Astrocyte of the spinal cord (primary cell): ENCODE results near the gene OR5H2.
"Not testable (repeated sequence)": the region's sequence is repeated elsewhere in the genome, so short reads cannot be mapped to it uniquely, and the experiment has no call there.

Experiments
- DNase-seq: peaks from one replicate; pipeline ENCODE4 v3.0.0; 2011; ENCODE audit warnings: low read depth, low spot score
- H3K4me3 ChIP-seq: 2 replicates; pipeline ENCODE4 v1.5.1; 2011; ENCODE audit warnings: low read depth, mild to moderate bottlenecking, low read length, moderate library complexity
- in situ Hi-C: cut with HindIII; loops from 2 replicates; pipeline ENCODE4 v1.10.0; 2017; ENCODE audit warnings: low sequenced_read_pairs
- TF ChIP-seq, protein P1 (sequence below): IDR thresholded peaks from 2 replicates; pipeline ENCODE4 v1.5.1; 2012; ENCODE audit warnings: low read depth, mild to moderate bottlenecking, low read length, inconsistent platforms

The OR5H2 gene

DNA sequence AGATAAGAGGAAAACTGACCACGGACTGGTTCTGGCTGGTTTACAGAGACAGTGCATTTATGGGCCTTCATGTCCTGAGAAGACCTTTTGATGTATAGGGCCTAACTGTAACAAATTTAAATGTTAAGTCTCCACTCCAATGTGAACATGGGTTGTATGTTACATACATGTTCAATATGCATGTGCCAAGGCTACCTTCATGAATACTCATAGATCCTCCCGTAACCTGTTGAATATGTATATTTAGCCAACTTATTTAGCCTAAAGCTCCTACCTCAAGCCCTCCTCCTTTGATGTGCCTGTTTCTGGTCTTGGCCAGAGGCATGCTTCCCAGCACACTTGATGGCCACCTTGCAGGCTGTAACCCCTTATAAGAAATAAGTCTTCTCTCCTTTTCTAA lies at the start of gene OR5H2:
TSS of gene OR5H2 (plus strand) at position 301 of the 400 bp plus-strand sequence. CDS start 398 bp downstream, outside the sequence.
- no peak for DNase-seq
- in situ Hi-C loops, result no loop called here
- TF ChIP-seq, protein P1, sequence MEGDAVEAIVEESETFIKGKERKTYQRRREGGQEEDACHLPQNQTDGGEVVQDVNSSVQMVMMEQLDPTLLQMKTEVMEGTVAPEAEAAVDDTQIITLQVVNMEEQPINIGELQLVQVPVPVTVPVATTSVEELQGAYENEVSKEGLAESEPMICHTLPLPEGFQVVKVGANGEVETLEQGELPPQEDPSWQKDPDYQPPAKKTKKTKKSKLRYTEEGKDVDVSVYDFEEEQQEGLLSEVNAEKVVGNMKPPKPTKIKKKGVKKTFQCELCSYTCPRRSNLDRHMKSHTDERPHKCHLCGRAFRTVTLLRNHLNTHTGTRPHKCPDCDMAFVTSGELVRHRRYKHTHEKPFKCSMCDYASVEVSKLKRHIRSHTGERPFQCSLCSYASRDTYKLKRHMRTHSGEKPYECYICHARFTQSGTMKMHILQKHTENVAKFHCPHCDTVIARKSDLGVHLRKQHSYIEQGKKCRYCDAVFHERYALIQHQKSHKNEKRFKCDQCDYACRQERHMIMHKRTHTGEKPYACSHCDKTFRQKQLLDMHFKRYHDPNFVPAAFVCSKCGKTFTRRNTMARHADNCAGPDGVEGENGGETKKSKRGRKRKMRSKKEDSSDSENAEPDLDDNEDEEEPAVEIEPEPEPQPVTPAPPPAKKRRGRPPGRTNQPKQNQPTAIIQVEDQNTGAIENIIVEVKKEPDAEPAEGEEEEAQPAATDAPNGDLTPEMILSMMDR, result no peak
- H3K4me3 ChIP-seq, result no peak within 1 kb of the TSS

DNA sequence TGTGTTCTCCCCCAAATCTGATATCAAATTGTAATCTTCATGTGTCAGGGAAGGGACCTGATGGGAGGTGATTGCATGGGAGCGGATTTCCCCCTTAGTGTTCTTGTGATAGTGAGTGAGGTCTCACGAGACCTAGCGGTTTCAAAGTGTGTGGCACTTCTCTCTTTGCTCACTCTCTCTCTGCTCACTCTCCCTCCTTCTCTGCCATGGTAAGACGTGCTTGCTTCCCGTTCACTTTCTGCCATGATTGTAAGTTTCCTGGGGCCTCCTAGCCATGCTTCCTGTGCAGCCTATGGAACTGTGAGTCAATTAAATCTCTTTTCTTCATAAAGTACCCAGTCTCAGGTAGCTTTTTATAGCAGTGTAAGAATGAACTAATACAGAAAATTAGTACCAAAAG lies 48.8 kb upstream of the OR5H2 start:
- in situ Hi-C loops, result no loop called here
- TF ChIP-seq, protein P1, result no peak
- no peak overlapping the region for H3K4me3 ChIP-seq
- DNase-seq, result no peak

DNA sequence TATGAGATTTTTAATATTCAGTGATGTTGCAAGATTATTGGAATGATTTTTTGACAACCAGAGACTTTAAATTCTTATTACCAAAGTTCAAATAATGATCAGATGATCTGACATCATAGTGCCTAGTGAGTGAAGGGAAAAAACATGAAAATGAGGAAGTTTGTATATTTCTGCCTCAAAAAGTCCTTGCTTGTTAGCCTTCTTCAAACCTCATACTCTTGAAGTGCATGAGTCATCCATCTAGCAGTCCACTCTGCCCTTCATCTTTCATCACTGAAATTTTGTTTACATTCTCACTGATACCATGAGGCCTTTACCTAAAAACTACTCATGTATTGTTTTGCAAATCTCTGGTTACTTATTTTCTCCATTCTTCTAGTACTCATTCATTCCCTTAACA lies 42.2 kb upstream of the OR5H2 start:
- TF ChIP-seq, protein P1, result no peak
- no peak for DNase-seq
- no peak overlapping the region for H3K4me3 ChIP-seq
- in situ Hi-C loops, result no loop called here

DNA sequence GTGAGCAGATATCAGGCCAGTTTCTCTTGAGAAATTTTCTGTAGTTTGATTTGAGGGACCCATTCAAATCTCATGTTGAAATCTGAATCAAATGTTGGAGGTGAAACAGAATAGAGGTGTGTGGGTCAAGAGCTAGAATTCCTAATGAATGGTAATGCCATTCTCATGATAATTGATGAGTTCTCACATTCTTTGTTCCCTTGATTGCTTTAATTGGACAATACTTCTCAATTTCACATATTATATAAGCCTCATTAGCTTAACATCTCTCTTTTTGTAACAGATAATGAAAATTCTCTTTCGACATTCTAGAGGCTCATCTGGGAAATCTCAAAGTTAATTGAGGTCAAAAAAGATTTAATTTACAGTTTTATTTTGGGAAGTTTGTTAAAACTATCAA lies 40.1 kb upstream of the OR5H2 start:
- TF ChIP-seq, protein P1, result no peak
- H3K4me3 ChIP-seq, result no peak overlapping the region
- no peak for DNase-seq
- in situ Hi-C loops, result no loop called here

DNA sequence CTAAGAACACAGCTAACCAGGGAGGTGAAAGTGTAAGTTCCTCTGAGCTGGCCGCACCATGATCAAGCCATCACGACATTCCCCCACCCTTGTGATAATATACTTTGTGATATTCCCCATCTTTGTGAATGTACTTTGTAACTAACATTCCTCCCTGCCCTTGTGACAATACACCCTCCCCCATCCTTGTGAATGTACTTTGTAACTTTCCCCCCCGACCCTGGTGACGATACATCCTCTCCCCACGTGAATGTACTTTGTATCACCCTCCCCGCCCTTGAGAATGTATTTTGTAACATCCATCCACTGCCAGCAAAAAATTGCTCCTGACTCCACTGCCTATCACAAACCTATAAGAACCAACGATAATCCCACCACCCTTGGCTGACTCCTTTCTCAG lies 38.5 kb upstream of the OR5H2 start:
- in situ Hi-C loops, result no loop called here
- no peak overlapping the region for H3K4me3 ChIP-seq
- DNase-seq, result no peak
- TF ChIP-seq, protein P1, result no peak

DNA sequence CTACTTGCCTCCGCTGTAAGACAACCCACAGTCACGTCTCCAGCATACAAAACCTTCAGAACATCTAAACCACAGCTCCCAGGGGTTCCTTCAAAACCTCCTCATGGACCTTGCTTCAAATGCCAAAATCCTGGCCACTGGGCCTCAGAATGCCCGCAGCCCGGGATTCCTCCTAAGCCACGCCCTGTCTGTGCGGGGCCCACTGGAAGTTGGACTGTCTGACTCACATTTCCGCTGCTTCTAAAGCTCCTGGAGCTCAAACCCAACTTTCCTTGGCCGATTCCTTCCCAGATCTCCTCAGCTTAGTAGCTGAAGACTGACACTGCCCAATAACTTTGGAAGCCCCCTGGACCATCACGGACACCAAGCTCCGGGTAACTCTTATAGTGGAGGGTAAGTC lies 36.2 kb upstream of the OR5H2 start:
- no peak overlapping the region for H3K4me3 ChIP-seq
- in situ Hi-C loops, result no loop called here
- no peak for DNase-seq
- TF ChIP-seq, protein P1, result no peak

DNA sequence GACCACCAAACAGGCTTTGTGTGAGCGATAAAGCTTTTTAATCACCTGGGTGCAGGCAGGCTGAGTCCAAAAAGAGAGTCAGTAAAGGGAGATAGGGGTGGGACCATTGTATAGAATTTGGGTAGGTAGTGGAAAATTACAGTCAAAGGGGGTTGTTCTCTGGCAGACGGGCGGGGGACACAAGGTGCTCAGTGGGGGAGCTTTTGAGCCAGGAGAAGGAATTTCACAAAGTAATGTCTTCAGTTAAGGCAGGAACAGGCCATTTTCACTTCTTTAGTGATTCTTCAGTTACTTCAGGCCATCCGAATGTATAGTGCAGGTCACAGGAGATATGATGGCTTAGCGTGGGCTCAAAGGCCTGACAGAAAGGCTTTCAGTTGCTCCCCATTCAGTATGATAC lies 26.3 kb upstream of the OR5H2 start:
- DNase-seq, H3K4me3 ChIP-seq, in situ Hi-C loops: not testable (repeated sequence)
